Right kidney (tissue), 9 donors: ENCODE data around the gene CCT2.

ENCODE experiments used
- DNase-seq: peaks from one replicate; pipeline ENCODE4 v3.0.0-alpha.2; 2016
- long read RNA-seq, 8 donors: transcript quantifications; one replicate each; lab custom pipeline, GENCODE V29; 2026

Gene CCT2
- long read RNA-seq, donor 1, transcript CCT2-212 (7 exons, 776 nt) = minor isoform, 8 of 187 reads
- long read RNA-seq, donor 1, transcript CCT2-211 (2 exons, 567 nt) = minor isoform, 14 of 187 reads
- long read RNA-seq, donor 1, transcript CCT2-206 (4 exons, 852 nt) = minor isoform, 5 of 187 reads
- long read RNA-seq, donor 1, transcript CCT2-201 (16 exons, 2,041 nt) = major isoform, 42 of 187 reads
- long read RNA-seq, donor 1, partial matches to known transcripts = 110 of 187 reads
- long read RNA-seq, donor 1, other reads (novel, unspliced or antisense) = 0 of 187 reads
- long read RNA-seq, donor 2, transcript CCT2-211 (2 exons, 567 nt) = minor isoform, 12 of 84 reads
- long read RNA-seq, donor 2, transcript CCT2-201 (16 exons, 2,041 nt) = major isoform, 28 of 84 reads
- long read RNA-seq, donor 2, partial matches to known transcripts = 37 of 84 reads
- long read RNA-seq, donor 2, other reads (novel, unspliced or antisense) = 0 of 84 reads
- long read RNA-seq, donor 3, transcript CCT2-201 (16 exons, 2,041 nt) = major isoform, 22 of 58 reads
- long read RNA-seq, donor 3, partial matches to known transcripts = 24 of 58 reads
- long read RNA-seq, donor 3, other reads (novel, unspliced or antisense) = 0 of 58 reads
- long read RNA-seq, donor 4, transcript CCT2-211 (2 exons, 567 nt) = minor isoform, 16 of 120 reads
- long read RNA-seq, donor 4, transcript CCT2-201 (16 exons, 2,041 nt) = major isoform, 26 of 120 reads
- long read RNA-seq, donor 4, partial matches to known transcripts = 66 of 120 reads
- long read RNA-seq, donor 4, other reads (novel, unspliced or antisense) = 0 of 120 reads
- long read RNA-seq, donor 5, transcript CCT2-211 (2 exons, 567 nt) = minor isoform, 10 of 111 reads
- long read RNA-seq, donor 5, transcript CCT2-201 (16 exons, 2,041 nt) = major isoform, 39 of 111 reads
- long read RNA-seq, donor 5, partial matches to known transcripts = 57 of 111 reads
- long read RNA-seq, donor 5, other reads (novel, unspliced or antisense) = 0 of 111 reads
- long read RNA-seq, donor 6, transcript CCT2-211 (2 exons, 567 nt) = minor isoform, 19 of 89 reads
- long read RNA-seq, donor 6, transcript CCT2-201 (16 exons, 2,041 nt) = major isoform, 25 of 89 reads
- long read RNA-seq, donor 6, partial matches to known transcripts = 38 of 89 reads
- long read RNA-seq, donor 6, other reads (novel, unspliced or antisense) = 0 of 89 reads
- long read RNA-seq, donor 7, transcript CCT2-201 (16 exons, 2,041 nt) = major isoform, 39 of 150 reads
- long read RNA-seq, donor 7, transcript CCT2-211 (2 exons, 567 nt) = minor isoform, 19 of 150 reads
- long read RNA-seq, donor 7, partial matches to known transcripts = 81 of 150 reads
- long read RNA-seq, donor 7, other reads (novel, unspliced or antisense) = 0 of 150 reads
- long read RNA-seq, donor 8, transcript CCT2-211 (2 exons, 567 nt) = minor isoform, 11 of 104 reads
- long read RNA-seq, donor 8, transcript CCT2-201 (16 exons, 2,041 nt) = major isoform, 32 of 104 reads
- long read RNA-seq, donor 8, partial matches to known transcripts = 54 of 104 reads
- long read RNA-seq, donor 8, other reads (novel, unspliced or antisense) = 0 of 104 reads

- peak; percentile 97 for DNase-seq
Measured at GRCh38 chr12:69585189-69586062, at the start of gene CCT2. CCT2 (plus strand) TSS chr12:69585459; CDS start chr12:69585522, 63 bp downstream.

- no peak for DNase-seq
Measured at GRCh38 chr12:69540987-69541386, 44.3 kb upstream of the CCT2 start.

GRCh38 chr12:69544087-69544486, 41.2 kb upstream of the CCT2 start:
- DNase-seq = no peak

- DNase-seq = no peak
Measured at GRCh38 chr12:69545081-69545480, 40.2 kb upstream of the CCT2 start.

- DNase-seq = no peak
Measured at GRCh38 chr12:69546693-69547438, 38.4 kb upstream of the CCT2 start.

GRCh38 chr12:69548687-69549086, 36.6 kb upstream of the CCT2 start:
- no peak for DNase-seq

- no peak for DNase-seq
Measured at GRCh38 chr12:69550569-69551350, 34.5 kb upstream of the CCT2 start.

GRCh38 chr12:69553628-69554248, 31.5 kb upstream of the CCT2 start:
- no peak for DNase-seq

GRCh38 chr12:69555461-69555860, 29.8 kb upstream of the CCT2 start:
- DNase-seq = no peak

- DNase-seq = no peak
Measured at GRCh38 chr12:69556383-69556782, 28.9 kb upstream of the CCT2 start.

GRCh38 chr12:69563166-69563762, 22.0 kb upstream of the CCT2 start:
- DNase-seq = no peak

- DNase-seq = no peak
Measured at GRCh38 chr12:69566603-69567002, 18.7 kb upstream of the CCT2 start.

- no peak for DNase-seq
Measured at GRCh38 chr12:69569236-69569635, 16.0 kb upstream of the CCT2 start.

- no peak for DNase-seq
Measured at GRCh38 chr12:69570000-69570516, 15.2 kb upstream of the CCT2 start.

- DNase-seq = no peak
Measured at GRCh38 chr12:69570545-69571399, 14.5 kb upstream of the CCT2 start.

- DNase-seq = no peak
Measured at GRCh38 chr12:69575346-69575745, 9.9 kb upstream of the CCT2 start.

GRCh38 chr12:69578283-69578682, 7.0 kb upstream of the CCT2 start:
- no peak for DNase-seq
